HG03025 (cell line): ENCODE results near the gene TOP1.
"Not testable (repeated sequence)": the region's sequence is repeated elsewhere in the genome, so short reads cannot be mapped to it uniquely, and the experiment has no call there.

Experiments
- ATAC-seq: cut with Tn5 transposase; IDR thresholded peaks from one replicate; pipeline ENCODE4 v1.9.1; 2021; ENCODE audit warnings: mild to moderate bottlenecking, moderate library complexity; ENCODE audit not compliant: unreplicated experiment, low FRiP score

Gene TOP1

GRCh38 chr20:41003143-41003935, 25.3 kb upstream of the TOP1 start:
- ATAC-seq, result no peak

GRCh38 chr20:41003936-41004294, 24.7 kb upstream of the TOP1 start:
- not testable (repeated sequence) for ATAC-seq

GRCh38 chr20:41004531-41005360, 23.9 kb upstream of the TOP1 start:
- no peak for ATAC-seq

- no peak for ATAC-seq
Measured at GRCh38 chr20:41005361-41005729, 23.3 kb upstream of the TOP1 start.

- no peak for ATAC-seq
Measured at GRCh38 chr20:41006126-41006935, 22.3 kb upstream of the TOP1 start.

- no peak for ATAC-seq
Measured at GRCh38 chr20:41006936-41007474, 21.6 kb upstream of the TOP1 start.

- ATAC-seq, result no peak
Measured at GRCh38 chr20:41007481-41007880, 21.1 kb upstream of the TOP1 start.

GRCh38 chr20:41009946-41010345, 18.7 kb upstream of the TOP1 start:
- no peak for ATAC-seq

- ATAC-seq, result peak; percentile 83
Measured at GRCh38 chr20:41011551-41012067, 17.0 kb upstream of the TOP1 start.

GRCh38 chr20:41014561-41015088, 14.0 kb upstream of the TOP1 start:
- ATAC-seq, result no peak

- ATAC-seq, result no peak
Measured at GRCh38 chr20:41017448-41018042, 11.1 kb upstream of the TOP1 start.

- ATAC-seq, result no peak
Measured at GRCh38 chr20:41018153-41018552, 10.5 kb upstream of the TOP1 start.

- no peak for ATAC-seq
Measured at GRCh38 chr20:41023549-41023948, 5.1 kb upstream of the TOP1 start.

GRCh38 chr20:41027366-41027765, 1.3 kb upstream of the TOP1 start:
- ATAC-seq, result no peak

GRCh38 chr20:41027872-41028358, 707 bp upstream of the TOP1 start:
- ATAC-seq, result no peak

GRCh38 chr20:41029150-41029901, 704 bp downstream of the TOP1 start:
- peak; percentile 25 for ATAC-seq

GRCh38 chr20:41030061-41030460, 1.4 kb downstream of the TOP1 start:
- ATAC-seq, result no peak

GRCh38 chr20:41030531-41031242, 2.1 kb downstream of the TOP1 start:
- ATAC-seq, result no peak
